Stimulated activated CD4-positive, alpha-beta T cell treated with anti-CD3 and anti-CD28 coated beads, Interleukin-1b, Interleukin-23, amount 100 ng/mL, for 48 hours (primary cell): ENCODE results near the gene PLEKHG4.

Experiments used
- DNase-seq: peaks from one replicate; pipeline ENCODE4 v3.0.0-alpha.2; 2020

The PLEKHG4 gene, protein sequence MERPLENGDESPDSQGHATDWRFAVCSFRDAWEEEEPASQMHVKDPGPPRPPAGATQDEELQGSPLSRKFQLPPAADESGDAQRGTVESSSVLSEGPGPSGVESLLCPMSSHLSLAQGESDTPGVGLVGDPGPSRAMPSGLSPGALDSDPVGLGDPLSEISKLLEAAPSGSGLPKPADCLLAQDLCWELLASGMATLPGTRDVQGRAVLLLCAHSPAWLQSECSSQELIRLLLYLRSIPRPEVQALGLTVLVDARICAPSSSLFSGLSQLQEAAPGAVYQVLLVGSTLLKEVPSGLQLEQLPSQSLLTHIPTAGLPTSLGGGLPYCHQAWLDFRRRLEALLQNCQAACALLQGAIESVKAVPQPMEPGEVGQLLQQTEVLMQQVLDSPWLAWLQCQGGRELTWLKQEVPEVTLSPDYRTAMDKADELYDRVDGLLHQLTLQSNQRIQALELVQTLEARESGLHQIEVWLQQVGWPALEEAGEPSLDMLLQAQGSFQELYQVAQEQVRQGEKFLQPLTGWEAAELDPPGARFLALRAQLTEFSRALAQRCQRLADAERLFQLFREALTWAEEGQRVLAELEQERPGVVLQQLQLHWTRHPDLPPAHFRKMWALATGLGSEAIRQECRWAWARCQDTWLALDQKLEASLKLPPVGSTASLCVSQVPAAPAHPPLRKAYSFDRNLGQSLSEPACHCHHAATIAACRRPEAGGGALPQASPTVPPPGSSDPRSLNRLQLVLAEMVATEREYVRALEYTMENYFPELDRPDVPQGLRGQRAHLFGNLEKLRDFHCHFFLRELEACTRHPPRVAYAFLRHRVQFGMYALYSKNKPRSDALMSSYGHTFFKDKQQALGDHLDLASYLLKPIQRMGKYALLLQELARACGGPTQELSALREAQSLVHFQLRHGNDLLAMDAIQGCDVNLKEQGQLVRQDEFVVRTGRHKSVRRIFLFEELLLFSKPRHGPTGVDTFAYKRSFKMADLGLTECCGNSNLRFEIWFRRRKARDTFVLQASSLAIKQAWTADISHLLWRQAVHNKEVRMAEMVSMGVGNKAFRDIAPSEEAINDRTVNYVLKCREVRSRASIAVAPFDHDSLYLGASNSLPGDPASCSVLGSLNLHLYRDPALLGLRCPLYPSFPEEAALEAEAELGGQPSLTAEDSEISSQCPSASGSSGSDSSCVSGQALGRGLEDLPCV

DNA sequence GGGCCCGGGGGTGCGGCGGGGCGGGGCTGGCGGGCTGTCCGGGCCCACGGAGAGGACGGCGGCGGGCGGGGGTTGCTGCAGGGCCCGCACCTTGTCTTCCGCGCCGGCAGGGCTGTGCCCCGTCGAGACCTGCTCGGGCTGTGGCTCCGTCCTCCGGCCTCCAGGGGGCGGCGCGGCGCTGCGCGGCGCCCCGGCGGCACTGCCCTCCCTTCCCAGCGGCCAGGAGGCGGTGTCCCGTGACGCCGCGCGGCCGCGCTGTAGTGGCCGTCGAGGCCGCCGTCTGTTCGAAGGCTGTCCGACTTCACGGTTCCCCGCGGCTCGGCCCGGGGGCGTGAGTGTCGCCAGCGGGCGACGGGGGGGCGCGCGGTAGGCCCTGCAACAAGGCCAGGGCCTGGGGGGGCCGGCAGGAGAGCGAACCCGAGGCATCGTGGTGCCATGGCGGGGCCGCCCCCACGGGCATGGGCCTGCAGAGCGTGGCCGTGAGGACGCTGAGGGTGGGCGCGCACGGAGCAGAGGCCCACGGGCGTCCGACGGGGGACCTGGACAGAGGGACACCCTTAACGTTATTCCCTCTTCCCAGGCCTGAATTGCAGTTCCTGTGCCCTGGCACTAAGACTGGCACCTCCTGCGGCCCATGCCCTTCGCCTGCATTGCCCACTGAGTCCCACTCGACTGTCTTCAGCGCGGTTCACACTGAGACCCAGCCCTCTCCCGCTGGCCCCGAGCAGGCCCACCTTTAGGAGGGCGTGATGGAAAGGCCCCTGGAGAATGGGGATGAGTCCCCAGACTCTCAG is at the start of gene PLEKHG4:
PLEKHG4 (plus strand) TSS at position 237 of the 794 bp plus-strand sequence; CDS start at position 750, 513 bp downstream.
- peak; percentile 85 for DNase-seq

DNA sequence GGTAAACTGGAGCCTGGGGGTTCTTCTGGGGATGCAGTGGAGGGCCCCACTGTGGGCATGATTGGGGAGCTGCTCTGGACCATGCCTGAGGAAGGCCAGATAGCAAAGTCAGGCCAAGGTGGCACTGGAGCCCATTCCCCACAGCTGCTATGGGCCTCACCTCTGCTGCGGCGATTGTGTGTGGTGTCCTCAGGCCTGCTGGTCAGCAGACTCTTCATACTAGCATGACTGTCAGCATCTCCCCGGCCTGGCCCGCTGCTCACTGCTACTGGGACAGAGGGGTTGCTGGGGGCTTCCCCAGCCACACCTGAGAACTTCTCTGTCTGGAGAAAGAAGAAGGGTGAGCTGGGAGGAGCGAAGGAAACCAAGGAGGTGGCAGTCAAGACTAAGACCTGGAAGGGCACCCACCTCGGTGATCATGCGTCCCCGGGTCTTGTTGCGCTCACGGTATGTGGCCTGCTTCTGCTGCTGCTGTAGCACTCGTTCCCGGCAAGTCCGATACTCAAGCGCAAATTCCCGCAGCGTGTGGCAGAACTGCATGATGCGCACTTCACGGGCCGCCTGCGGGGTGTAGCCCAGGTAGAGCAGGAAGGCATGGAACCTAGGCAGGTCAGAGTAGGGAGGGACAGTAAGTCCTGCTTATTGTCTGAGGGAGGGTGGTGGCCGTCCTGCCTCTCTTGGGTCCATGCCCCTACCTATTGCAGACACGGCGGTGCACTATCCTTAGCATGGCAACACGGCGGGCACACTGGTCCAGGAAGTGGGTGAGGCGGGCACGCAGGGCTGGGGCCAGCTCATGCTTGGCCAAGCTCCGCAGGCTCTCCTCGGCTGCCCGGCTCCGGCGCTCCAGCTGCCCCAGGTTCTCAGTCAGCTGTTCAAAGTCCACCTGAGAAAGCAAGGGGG is 49.2 kb upstream of the PLEKHG4 start:
- DNase-seq: no peak

DNA sequence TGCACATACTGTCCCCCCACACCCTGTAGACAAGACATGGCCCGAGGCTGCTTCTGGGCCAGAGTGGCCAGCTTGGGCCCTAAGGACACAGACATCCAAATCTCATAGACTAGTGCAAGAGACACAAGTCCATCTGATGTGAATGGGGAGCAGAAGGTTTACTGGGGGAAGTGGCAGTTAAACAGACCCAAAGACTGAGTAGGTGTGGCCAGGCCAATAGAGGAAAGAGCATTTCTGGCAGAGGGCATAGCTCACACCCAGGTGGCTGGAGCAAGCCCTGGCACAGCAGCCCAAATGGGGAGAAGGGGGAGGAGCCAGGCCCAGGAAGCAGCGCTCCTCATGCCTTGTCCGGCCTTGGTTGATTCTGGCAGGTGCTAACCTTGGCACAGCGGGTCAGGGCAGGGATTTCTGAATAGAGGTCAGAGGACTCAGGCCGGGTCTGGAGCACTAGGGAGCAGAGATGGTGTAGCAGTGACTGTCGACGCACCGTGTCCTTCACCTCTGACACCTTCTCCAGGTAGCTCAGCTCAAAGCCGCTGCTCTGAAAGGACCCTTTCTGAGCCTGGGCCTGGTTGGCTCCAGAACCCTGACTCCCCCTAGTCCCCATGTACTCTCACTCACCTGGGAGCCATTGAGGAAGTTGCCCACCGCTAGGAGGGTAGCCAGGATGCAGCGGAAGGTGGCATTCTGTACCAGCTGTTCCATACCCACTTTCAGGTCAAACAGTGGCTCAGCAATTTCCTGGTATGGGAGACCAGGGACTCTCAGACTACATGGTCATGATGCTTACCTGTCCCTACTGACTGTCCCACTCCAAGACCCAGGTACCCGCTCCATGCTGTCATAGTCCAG is 48.3 kb upstream of the PLEKHG4 start:
- DNase-seq: no peak

DNA sequence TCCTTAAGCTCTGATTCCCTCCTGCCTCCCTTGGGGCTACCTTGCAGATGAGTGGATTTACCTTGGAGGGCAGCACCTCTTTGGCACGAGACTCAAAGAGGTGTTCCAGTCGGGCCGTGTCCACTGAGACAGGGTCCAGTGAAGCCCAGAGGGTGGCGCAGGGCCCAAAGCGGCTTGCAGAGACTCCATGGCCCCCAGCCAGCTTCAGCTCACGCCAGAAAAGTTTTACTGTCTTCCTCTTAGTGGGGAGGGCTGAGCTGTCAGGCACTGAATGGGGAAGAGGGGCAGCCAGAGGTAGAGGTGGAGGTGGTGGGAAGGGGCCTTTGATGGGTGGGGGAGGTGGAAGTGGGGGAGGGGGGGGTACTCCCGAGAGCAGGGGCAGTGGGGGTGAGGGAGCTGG is 45.7 kb upstream of the PLEKHG4 start:
- DNase-seq: no peak

DNA sequence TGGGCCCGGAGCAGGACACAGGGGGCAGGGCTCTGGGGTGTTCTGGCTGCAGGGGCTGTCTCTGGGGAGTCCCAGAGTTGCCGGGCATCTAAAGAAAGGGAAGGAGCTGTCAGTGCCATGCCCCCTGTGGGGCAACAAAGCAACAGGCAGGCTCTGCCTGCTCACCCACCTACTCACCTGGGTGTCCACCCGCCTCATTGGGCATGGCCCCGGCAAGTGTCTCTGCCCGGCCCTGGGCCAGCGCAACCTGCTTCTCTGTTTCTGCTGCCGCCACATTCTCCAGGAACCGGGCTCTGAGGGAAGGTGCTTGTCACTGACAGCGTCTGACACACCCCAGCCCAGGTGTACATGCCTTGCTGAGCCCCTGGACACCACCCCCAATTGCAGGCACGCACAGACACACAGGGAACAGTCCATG is 45.1 kb upstream of the PLEKHG4 start:
- DNase-seq: no peak

DNA sequence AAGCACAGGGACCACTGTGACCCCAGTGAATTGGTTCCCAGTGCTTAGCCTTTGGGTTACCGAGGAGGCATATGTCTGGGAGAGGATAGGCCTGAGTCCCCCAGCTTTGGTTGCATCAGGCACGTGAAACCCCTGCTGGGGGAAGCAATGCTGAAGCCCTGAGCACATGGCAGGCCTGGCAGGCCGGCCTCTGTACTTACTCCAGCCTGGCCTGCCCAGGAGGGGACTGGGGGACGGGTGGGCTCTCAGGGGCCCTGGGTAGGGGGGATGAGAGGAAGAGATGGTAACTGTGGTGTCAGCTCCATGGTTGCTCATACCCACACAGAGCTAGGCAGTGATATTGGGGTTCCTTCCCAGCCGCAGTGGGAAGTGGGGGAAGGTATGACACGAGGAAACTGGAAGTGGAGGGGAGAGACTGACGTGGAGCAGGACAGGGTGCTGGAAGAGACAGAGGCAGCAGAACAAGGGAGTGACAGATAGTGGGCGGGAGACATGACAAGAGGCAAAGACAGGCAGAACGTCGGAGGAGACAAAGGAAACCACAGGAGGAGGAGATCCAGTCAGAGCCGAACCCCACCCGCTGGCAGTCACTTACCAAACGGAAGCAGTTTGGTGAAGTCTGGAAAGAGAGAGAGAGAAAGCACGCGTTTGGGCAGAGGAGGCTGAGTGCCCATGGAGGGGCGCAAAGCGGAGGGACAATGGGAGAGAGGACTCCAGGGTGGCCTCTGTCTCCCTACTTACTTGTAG is 43.3 kb upstream of the PLEKHG4 start:
- DNase-seq: no peak

DNA sequence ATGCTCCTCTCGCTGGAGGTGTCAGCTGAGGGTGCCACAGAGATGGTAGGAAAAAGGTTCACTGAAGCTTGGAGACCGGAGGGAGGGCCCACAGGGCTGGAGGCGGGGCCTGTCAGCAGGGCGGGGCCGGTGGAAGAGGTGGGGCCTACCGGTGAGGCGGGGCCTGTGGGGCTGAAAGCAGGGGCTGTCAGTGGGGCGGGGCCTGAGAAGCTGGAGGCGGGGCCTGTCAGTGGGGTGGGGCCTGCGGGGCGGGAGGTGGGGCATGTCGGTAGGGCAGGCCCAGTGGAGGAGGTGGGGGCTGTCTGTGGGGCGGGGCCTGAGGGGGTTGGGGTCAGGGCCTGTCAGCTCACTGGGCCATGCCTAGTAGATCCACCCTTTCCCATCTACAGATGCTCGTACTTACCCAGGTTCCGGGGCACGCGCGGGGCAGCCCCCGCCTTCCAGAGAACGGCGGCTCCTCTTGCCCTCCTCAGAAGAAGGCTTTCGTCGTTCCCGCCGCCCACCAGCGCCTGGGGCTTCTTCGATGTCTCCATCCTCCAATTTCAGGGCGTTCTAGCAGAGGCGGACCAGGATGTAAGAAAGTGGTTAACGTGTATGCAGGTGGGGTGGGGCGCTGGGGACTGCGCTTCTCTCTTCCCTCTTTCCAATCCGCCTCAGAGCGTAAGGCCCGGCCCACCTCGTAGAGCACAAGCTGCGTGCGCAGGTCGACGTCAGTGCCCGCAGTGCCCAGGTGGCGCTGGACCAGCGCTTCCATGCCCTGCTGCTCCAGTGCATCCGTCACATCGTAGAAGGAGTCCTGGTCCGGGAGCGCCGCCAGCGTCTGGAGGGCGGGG is 42.6 kb upstream of the PLEKHG4 start:
- peak; percentile 88 for DNase-seq

DNA sequence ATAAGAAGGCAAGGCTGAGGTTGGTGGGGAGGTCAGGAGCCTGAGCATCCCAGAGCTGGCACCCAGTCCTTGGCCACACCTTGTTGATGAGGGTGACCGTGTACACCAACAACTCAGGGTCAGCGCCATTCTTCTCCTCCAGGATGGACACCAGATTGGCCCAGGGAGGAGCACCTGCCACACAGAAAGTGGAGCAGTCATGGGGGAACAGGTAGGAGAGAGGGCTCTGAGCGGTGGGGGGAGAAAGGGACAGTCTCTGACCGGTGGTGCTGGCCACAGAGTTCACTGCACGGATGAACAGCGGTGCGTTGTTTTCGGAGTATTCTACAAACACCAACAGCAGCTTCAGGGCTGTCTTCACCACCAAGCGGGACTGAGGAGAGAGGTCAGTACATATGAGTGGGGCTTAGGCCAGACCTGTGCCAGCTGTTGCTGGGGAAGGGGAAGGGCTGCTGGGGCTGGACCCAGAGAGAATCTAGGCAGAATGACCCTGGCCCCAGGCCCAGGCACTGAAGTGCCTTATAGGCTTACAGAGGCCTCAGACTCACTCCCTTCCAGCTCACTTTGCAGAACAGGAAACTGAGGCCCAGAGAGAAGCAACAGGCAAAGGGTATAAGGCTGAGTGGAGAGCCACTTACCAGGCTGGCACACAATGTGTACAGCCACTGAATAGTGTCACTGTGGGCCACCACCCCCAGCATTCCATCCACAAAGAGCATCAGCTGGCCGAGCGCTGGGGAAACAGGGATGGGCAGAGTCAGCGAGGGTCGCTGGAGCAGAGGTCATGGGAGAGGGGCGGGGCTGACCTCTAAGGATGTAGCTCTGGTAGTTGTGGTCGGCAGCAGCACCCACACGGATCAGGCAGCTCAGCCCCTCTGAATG is 41.7 kb upstream of the PLEKHG4 start:
- no peak for DNase-seq

DNA sequence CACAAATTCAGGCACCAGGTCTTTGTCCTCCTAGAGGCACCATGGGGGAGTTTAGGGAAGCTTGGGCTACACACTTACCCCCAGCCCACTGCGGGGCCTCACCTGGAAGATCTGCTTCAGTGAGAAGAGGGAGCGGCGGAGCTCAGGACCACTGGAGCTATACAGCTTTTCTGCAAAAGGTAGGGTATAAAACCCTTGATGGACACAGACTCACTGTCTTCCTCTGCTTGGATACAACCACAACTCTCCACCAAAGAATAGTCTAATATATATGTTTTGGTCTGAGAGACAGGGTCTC is 41.1 kb upstream of the PLEKHG4 start:
- DNase-seq: no peak

DNA sequence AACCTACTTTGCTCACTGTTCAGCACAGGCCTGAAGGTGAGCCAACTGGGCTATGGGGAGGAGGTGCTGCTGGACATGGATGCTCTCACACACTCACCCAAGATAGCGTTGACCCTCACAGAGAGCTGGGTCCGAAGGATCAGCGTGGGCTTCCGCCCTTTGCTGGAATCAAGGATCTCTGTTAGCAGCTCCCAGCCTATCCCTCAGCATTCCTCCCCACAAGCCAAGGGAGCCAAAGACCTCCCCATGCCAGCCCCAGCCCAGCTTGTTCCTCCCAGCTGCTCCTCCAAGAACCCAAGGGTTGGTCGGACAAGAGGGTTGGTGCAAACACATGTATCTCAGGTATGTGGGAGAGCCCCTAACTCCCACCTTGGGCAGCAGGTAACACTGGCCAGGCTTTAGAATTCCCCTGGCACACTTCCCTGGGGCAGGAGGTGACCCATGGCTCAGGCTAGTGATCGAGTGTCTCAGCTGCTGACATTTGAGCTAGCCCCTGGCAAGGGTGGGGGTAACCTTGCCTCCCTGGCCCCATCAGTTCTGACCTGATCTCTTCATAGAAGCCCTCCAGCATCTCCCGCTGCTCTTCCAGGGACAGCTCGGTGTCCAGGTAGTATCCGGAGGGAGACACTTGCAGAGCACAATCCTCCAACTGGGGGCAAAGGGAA is 40.4 kb upstream of the PLEKHG4 start:
- no peak for DNase-seq

DNA sequence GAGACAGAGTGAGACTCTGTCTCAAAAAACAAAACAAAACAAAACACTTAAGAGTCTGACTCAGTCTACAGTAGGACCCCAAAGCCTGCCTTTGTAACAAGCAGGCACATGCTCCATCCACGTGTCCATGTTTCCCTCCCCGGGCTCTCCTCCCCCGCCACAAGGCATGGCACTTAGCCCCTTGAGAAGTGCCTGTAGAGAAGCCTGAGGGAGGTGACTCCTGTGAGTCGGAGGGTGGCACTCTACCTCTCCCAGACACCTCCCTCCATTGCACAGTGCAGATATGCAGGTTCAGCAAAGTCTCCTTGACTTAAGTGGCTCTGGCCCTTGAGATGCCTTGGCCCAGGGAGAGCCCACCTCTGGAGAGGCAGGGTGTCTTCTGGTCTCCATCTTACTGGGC is 38.8 kb upstream of the PLEKHG4 start:
- no peak for DNase-seq

DNA sequence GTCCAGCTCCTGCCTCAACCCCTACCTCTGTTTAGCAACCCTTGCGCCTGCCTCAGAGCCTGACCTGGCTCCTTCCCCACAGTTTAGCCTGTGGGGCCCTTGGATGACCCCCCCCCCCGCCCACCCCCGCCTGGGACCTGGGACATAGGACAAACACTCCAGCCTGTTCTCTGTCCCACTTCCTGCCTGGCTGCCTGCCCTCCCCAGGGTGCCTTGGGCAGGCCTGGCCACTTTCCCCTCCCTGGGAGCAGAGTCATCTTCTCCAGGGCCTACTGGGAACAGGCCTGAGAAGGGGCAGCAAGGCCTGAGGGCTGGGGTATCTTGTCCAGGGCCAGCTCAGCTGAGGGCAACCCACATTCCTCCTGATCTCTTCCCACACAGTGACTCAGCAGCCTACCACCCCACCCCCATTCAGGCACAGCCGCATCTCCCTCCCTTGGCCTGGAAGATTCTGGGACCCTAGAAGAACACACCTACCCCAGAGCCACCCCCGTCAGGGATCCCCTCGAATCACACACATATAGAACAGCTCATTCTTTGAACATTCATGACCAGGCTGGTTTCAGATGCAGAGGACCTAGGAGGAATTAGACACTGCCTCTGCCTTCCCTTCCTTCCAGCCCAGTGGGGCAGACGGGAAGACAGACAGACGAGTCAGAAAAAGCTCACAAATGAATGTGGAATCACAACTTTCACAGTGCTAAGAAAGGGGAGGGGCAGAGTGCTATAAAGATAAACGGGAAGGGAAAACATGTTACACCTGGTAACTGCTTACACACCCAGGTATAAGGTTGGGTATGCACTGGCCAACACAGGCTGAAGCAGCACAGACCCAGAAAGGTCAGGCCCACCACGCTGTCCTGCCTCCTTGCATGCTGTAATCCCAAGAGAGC is 38.1 kb upstream of the PLEKHG4 start:
- DNase-seq: no peak

DNA sequence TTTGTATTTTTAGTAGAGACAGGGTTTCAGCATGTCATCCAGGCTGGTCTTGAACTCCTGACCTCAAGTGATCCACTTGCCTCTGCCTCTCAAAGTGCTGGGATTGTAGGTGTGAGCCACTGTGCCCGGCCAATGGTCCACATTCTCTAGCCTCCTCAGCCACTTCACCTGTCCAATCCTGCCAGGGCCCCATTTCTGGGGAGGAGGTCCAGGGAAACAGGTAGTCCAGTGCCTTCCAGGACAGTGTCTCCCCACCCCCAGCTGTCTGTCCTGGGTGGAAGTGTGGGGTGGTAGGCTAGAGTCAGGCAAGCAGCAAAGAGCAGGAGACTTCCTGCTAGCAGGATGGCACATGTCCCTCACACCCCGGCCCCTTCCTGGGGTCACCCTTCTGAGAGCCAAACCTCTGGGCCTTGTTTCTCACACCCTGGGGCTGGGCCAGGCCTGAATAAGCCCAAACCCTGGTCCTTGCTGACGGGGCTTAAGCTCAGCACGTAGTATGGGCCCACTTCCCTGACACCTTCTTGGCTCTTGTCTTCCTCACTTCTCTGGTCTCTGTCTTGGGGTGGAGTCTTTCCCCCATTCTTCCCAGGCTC is 37.1 kb upstream of the PLEKHG4 start:
- no peak for DNase-seq

DNA sequence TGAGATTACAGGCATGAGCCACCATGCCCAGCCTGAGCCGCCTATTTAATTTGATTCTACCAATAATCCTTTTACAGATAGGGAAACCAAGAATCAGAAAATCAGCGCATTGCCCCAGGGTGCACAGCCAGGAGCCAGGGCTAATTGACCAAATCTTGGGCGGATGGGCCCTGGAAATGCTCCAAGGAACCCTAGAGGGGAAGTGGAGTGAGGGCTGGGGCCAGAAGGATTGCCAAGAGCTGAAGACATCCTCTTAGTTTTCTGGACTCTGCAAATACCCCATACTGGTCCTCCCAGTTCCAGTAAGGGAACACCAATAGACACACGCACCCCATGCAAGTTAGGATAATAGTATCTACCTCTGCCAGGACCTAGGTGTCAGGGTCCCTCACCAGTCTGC is 35.9 kb upstream of the PLEKHG4 start:
- no peak for DNase-seq

DNA sequence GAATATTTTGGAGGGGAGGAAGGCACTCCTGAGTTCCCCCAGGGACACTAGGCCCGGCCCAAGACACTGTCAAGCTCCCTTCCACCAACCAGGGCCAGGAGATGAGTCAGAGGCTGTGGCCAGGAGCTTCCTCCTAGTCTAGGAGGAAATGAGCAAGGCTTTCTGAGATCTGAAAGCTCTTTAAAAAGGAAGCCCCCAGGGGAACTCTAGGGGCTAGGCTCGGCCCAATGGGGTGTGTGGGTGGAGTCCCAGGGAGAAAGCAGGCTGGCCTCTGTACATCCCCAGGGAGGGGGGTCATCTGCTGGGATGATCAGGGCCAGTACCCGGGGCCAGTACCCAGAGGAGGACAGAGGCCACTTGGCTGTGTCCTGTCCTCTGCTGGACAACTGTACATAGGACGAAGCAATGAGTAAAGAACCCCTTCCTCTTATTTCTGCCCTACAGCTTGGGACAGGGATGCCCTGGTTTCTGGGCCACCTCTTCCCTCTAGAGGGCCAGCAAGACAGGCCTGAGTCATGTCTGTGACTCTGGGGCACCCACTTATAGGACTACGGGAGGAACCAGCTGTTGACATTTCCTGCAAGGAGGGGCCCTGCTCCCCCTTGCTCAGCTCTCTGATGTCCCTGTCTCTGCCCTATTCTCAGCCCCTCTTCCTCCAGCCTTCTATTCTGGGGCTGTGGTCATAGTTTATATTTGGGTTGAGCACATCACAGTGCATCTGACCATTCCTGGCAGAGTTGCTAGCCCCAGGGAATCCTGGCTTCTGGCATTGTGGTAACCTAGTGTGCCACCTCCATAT is 34.7 kb upstream of the PLEKHG4 start:
- peak; percentile 87 for DNase-seq
